ENCODE measurements around the gene SMIM36. TPM values are rescaled to one million over a fixed set of nuclear protein-coding genes. Genes with fewer than 3 reads are reported as not detected.

The SMIM36 gene
- polyA plus RNA-seq, 3 donors: not detected

DNA sequence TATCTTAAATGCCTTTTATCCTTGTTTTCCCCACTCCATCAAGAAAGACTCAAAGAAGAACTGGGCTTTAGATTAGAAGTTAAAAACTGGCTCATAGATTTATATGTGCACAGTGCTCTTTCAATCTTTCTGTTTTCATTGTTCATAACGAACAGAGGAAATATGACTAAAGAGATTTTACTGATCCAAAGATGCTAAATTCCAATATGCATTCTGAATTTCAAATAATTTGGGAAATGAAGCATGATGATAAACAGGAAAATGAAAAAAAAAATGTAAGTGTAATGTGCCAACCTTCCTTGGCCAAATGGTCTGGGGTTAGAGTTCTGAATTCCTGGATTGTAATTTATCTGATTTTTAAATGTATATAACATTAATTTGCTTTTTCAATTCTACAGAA lies 25.0 kb upstream of the SMIM36 start:
- DNase-seq: no peak
- TF ChIP-seq, protein P1, sequence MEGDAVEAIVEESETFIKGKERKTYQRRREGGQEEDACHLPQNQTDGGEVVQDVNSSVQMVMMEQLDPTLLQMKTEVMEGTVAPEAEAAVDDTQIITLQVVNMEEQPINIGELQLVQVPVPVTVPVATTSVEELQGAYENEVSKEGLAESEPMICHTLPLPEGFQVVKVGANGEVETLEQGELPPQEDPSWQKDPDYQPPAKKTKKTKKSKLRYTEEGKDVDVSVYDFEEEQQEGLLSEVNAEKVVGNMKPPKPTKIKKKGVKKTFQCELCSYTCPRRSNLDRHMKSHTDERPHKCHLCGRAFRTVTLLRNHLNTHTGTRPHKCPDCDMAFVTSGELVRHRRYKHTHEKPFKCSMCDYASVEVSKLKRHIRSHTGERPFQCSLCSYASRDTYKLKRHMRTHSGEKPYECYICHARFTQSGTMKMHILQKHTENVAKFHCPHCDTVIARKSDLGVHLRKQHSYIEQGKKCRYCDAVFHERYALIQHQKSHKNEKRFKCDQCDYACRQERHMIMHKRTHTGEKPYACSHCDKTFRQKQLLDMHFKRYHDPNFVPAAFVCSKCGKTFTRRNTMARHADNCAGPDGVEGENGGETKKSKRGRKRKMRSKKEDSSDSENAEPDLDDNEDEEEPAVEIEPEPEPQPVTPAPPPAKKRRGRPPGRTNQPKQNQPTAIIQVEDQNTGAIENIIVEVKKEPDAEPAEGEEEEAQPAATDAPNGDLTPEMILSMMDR (IDR thresholded peaks at IDR 0.05): no peak
- Histone ChIP-seq H3K9ac (ENCODE audit: insufficient read depth, low read length, poor library complexity, severe bottlenecking) (no peak overlapping the region), H3K9me3 (replicated peaks in 1 of 2; ENCODE audit: control insufficient read depth in 1 of 2, insufficient read depth in 1 of 2, low read length in 2 of 2) (no peaks in the 10 kb centered on the region), H3K4me1 (ENCODE audit: control insufficient read depth in 1 of 2, insufficient read depth in 2 of 2, low read length in 2 of 2) (no peaks in the 10 kb centered on the region), H3K4me2 (replicated peaks; ENCODE audit: extremely low read depth, low read length, poor library complexity, severe bottlenecking) (no peak overlapping the region), H4K20me1 (ENCODE audit: insufficient read depth, low read length) (no peaks in the 10 kb centered on the region), H3K4me3 (replicated peaks in 1 of 3; ENCODE audit: low read depth in 2 of 3, low read length in 3 of 3) (no peak overlapping the region), H3K36me3 (replicated peaks in 1 of 2; ENCODE audit: control insufficient read depth in 1 of 2, insufficient read depth in 2 of 2, low read length in 2 of 2) (no peaks in the 10 kb centered on the region), H3K27me3 (ENCODE audit: control insufficient read depth in 2 of 2, insufficient read depth in 2 of 2, low read length in 2 of 2) (peaks cover 0 to 2% of the 10 kb centered on the region in 2 donors), H2AFZ (ENCODE audit: insufficient read depth, low read depth, low read length, poor library complexity, severe bottlenecking) (no peak overlapping the region), H3K27ac (ENCODE audit: low read depth in 1 of 2, low read length in 2 of 2) (no peak overlapping the region), H3K79me2 (ENCODE audit: insufficient read depth, low read length) (no peaks in the 10 kb centered on the region)
- H3K27me3 Mint-ChIP-seq (ENCODE audit: low read depth in 3 of 3): peaks cover 0 to 8% (median 5%) of the 10 kb centered on the region in 3 donors
- no peaks in the 10 kb centered on the region for H3K4me1 Mint-ChIP-seq
- peaks cover 0 to 6% (median 1%) of the 10 kb centered on the region in 7 donors for H3K9me3 Mint-ChIP-seq
- no peaks in the 10 kb centered on the region for H3K36me3 Mint-ChIP-seq
- no peak overlapping the region for H3K4me3 Mint-ChIP-seq
- no CpG with 5 or more reads among the region's 1 CpG for WGBS (ENCODE audit: insufficient coverage)
- intact Hi-C loops (cut with micrococcal nuclease): no loop called here
- H3K27ac Mint-ChIP-seq: no peak overlapping the region

DNA sequence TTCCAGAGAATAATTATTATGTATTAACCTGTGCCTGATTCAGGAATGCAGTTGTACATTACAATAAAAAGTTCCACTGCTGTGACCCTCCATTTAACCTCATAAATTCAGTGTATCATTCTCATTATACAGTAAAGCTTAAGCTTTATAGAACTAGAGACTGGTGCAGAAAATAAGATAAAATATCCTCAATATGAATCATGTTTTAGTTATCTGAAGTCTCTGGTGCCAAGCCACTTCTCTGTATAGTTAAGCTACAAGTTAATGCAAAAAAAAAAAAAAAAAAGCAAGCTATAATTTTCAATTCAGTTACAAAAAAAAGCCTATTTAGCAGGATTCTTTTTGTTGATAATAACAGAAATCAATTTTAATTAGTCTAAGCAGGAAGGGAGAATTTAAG lies 22.4 kb upstream of the SMIM36 start:
- Histone ChIP-seq H3K36me3 (replicated peaks in 1 of 2; ENCODE audit: control insufficient read depth in 1 of 2, insufficient read depth in 2 of 2, low read length in 2 of 2) (no peaks in the 10 kb centered on the region), H3K79me2 (ENCODE audit: insufficient read depth, low read length) (no peaks in the 10 kb centered on the region), H4K20me1 (ENCODE audit: insufficient read depth, low read length) (no peaks in the 10 kb centered on the region), H3K27me3 (ENCODE audit: control insufficient read depth in 2 of 2, insufficient read depth in 2 of 2, low read length in 2 of 2) (peaks cover 0 to 2% of the 10 kb centered on the region in 2 donors), H3K4me3 (replicated peaks in 1 of 3; ENCODE audit: low read depth in 2 of 3, low read length in 3 of 3) (no peak overlapping the region), H3K4me1 (ENCODE audit: control insufficient read depth in 1 of 2, insufficient read depth in 2 of 2, low read length in 2 of 2) (no peaks in the 10 kb centered on the region), H3K4me2 (replicated peaks; ENCODE audit: extremely low read depth, low read length, poor library complexity, severe bottlenecking) (no peak overlapping the region), H3K27ac (ENCODE audit: low read depth in 1 of 2, low read length in 2 of 2) (no peak overlapping the region), H3K9me3 (replicated peaks in 1 of 2; ENCODE audit: control insufficient read depth in 1 of 2, insufficient read depth in 1 of 2, low read length in 2 of 2) (no peaks in the 10 kb centered on the region), H2AFZ (ENCODE audit: insufficient read depth, low read depth, low read length, poor library complexity, severe bottlenecking) (no peak overlapping the region), H3K9ac (ENCODE audit: insufficient read depth, low read length, poor library complexity, severe bottlenecking) (no peak overlapping the region)
- H3K9me3 Mint-ChIP-seq: peaks cover 0 to 6% (median 1%) of the 10 kb centered on the region in 7 donors
- TF ChIP-seq, protein P1 (IDR thresholded peaks at IDR 0.05): no peak
- no peak overlapping the region for H3K4me3 Mint-ChIP-seq
- no peaks in the 10 kb centered on the region for H3K36me3 Mint-ChIP-seq
- intact Hi-C loops (cut with micrococcal nuclease): no loop called here
- no peaks in the 10 kb centered on the region for H3K4me1 Mint-ChIP-seq
- no peak overlapping the region for H3K27ac Mint-ChIP-seq
- no peak for DNase-seq
- peaks cover 0 to 3% (median 3%) of the 10 kb centered on the region in 3 donors for H3K27me3 Mint-ChIP-seq (ENCODE audit: low read depth in 3 of 3)
